GM18520 (cell line): ENCODE data around the gene CCDC178.

Source experiments
- ATAC-seq: cut with Tn5 transposase; IDR thresholded peaks from one replicate; pipeline ENCODE4 v1.9.1; 2021; ENCODE audit not compliant: unreplicated experiment

CCDC178 gene

DNA sequence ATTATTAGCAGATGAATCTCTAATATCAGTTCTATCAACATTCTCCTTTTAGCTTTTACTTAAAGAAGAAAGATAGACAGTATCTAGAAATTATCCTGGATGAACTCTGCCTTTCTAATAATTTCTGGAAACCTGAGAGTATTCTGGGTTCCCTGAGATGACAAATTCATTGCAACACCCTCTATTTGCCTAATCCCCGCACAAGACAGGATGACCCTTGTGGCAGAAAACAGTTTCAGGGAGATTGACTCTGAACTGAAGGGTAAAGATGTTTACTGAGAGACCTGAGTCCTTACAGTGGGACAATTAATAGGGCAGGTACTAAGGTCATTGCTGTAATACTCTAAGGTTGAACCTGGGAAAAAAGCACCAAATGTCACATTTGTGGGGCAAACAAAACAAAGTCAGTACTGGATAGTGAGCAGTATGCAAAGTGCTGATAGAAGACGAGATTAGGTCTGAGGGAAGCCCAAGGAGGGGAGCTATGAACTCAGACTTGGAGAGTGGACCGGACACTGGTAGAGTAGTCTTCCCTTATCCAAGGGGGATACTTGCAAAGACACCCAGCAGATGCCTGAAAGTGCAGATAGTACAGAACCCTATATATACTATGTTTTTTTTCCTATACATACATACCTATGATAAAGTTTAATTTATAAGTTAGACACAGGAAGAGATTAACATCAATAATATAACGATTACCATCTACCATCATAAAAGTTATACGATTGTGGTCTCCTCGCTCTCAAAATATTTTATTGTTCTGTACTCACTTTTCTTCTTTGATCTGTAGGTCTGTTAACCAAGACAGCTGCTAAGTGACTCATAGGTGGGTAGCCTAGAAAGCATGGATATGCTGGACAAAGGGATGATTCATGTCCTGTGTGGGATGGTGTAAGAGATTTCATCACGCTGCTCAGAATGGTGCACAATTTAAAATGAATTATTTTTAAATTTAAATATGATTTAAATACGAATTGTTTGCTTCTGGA lies 519.4 kb downstream of the CCDC178 start:
- ATAC-seq, result no peak

DNA sequence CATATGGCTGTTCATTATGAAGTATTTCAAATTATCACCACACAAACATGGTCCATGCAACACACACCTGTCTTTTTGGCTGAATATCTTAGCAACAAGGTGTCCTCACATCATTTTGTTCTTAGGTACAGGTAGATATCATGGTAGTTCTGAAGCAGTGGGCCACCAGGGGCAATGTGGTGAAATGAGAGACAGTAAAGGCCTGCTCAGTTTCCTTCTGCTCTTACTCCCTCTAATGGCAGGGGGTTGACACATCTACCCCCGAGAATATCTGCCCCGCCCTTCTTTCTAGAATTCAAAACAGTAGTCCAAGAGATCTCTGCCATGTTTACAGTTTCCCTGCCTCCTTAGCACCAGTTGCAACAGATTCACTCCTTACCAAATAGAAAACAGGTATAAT lies 520.7 kb downstream of the CCDC178 start:
- ATAC-seq, result peak; percentile 85

DNA sequence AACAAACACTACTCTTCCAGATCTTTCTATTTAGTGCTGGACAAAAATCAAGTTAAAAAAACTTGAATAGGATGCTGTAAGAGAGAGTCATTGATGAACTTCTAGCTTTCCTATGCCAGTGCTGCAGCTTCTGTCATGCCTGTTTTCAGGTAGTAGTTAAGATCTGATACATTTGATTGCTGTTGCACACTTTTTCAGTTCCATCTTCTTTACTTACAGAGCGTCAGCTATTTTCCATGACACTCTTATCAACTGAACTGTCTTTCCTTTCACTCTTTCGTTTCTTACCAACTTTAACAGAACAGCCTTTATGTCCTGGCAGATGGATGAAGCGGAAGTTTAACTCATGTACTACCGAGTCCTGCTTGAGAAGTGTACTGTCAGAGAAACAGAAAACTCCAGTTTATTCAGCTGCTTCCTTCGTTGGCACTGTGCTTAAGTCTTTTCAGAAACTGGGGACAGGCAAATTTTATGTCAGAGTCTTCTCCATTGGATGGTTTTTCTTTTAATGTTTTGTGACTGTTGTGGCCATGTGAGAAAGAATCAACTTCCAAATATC lies 521.8 kb downstream of the CCDC178 start:
- no peak for ATAC-seq

DNA sequence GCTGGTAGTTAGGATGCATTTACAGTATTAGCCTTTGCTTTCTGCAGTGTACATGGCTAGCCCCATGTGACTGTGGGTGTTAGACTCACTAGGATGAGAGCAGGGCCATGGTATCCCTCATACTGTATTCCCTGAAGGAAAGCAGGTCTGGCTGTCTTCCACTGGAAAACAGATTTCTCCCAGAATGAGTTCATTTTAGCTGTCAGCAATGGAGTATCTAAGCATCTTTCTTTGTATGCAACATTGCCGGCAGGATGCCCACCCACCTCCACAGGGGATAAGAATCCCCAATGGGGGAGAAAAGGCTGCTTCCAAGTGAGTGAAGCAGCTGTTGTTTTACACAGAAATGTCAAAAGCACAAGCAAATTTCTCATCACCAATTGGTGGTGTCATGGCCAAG lies 525.0 kb downstream of the CCDC178 start:
- no peak for ATAC-seq

DNA sequence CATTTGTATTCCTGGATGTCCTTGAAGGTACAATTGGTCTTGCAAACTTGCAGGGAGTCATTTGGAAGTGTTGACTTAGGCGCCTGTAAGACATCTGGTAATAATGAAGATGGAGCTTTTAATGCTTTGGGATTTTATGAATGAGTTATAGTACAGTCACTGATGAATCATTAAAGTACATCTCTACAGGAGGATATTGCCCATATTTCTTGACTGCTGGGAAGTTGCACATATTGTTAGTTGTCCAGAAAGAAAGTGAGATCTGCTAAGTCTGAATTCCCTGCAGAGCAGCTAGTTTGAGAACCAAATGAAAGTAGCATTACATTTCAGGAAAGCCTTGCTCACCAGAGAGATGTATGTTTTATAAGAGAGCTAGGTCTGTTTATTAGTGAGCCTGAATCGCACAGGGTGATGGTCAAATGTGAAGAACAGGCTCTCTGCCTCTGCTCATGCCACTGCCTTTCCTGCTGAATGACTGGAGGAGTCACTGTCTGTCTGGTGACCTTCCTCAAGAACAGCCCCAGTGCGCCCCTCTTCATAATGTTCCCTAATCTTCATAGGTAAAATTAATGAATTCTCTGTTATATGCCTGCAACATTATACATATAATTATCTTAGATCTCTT lies 528.7 kb downstream of the CCDC178 start:
- no peak for ATAC-seq

DNA sequence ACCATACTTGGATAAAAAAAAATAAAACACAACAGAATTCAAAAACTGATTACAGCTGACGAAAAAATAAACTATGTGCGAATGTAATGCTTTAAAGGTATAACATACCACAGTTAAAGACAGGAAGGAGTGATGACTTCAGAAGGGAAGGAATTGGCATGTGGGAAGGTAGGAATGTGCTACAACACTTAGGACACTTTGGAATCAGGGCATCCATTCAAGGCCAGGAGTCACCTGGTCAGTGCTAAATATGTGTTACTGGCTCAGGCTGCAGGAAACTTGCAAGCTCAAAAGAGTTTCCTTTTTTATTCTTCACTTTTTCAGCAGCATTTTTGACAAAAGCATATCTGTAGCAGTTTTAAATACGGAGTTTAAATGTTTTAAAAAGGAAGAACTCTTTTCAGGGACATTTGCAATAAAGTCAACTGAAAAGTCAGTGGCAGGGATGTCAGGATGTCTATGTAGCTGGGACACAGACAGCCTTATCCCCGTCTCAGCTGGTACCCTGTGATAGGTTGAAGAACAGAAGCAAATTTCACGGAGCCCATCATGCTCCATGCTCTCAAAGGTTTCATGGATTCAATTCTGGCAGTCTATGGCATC lies 529.7 kb downstream of the CCDC178 start:
- no peak for ATAC-seq

DNA sequence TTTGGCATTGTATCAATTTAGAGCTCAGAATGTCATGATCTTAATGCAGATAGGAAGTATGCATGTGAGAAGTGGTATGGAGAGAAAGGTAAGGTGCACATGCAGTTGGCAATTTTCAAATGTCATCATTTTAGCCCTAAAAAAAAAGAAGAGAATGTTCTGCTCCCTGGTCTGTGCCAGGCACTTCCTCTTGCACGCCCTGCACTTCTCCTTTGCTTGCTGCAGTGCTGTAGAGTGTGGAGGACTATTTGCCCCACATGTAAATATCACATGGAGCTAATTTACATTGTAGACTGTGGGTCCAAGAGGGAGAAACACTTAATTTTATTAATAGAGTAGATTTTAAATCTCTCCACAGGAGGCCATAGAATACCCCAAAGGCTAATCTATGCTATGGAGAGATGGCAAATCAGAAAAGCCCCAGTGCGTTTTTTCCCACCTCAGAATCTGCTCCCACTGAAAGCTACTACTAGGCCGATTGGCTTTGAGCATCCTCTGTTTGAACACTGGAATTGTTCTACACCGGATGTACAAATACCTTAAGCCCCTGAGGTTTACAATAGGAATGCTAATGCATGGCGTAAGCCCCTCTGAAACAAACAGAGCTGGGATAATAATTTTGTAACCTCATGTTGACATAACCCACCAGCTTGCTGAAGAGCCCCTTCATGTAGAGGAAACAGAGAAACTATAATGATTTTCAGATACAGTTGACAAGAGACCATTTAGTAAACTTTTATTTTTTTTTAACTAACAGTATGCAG lies 530.5 kb downstream of the CCDC178 start:
- ATAC-seq, result no peak

DNA sequence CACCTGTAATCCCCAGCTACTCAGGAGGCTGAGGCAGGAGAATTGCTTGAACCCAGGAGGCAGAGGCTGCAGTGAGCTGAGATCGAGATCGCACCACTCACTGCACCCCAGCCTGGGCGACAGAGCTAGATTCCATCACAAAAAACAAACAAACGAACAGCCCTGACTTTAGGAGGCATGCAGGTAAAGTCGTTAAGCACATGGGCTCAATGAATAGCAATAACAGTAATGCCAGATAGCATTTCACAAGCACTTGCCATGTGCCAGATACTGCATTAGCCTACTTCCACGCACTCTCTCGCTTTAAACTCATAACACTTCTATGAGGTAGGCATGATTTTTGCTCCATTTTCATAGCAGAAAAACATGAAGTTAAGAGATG lies 532.1 kb downstream of the CCDC178 start:
- no peak for ATAC-seq

DNA sequence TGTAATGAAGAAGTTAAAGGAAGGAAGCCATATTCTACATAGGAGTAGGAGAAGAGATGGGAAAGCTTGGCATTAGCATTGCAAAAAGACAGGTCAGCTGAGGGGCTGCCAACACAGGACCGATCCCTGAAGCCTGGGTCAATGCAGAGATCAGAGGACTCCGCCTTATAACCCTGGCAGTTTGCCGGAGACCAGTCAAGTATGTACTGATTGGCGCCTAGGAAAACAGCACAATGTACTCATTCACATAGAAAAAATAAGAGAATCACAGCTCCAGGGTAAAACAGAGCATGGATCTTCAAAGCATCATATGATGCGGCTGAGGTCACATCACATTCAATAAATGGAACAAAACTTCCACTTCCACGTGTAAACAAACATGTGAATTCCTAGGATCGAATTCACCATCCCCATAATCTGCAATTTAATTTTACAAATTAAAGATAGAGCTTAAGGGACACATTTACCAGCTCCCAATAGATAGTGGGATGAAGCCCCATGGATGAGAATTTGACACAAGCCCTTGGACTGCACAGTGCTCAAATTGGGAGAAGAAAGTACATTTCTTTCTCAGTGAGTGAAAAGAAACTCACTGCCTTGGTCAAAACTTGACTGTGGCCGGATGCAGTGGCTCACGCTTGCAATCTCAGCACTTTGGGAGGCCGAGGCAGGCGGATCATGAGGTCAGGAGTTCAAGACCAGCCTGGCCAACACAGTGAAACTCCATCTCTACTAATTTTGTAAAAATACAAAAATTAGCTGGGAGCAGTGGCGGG lies 532.7 kb downstream of the CCDC178 start:
- no peak for ATAC-seq

DNA sequence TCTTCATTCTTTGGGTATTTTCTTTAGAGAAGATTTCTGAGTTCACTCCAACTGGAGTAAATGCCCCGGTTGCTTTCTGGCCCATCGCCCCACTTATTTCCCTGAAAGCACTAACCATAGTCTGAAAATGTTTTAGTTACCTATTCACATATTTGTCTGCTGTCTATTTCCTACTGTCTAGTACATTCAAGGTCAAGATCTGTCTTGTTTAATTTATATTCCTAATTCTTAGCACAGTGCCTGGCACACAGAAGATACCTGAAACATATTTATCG lies 533.3 kb downstream of the CCDC178 start:
- ATAC-seq, result no peak

DNA sequence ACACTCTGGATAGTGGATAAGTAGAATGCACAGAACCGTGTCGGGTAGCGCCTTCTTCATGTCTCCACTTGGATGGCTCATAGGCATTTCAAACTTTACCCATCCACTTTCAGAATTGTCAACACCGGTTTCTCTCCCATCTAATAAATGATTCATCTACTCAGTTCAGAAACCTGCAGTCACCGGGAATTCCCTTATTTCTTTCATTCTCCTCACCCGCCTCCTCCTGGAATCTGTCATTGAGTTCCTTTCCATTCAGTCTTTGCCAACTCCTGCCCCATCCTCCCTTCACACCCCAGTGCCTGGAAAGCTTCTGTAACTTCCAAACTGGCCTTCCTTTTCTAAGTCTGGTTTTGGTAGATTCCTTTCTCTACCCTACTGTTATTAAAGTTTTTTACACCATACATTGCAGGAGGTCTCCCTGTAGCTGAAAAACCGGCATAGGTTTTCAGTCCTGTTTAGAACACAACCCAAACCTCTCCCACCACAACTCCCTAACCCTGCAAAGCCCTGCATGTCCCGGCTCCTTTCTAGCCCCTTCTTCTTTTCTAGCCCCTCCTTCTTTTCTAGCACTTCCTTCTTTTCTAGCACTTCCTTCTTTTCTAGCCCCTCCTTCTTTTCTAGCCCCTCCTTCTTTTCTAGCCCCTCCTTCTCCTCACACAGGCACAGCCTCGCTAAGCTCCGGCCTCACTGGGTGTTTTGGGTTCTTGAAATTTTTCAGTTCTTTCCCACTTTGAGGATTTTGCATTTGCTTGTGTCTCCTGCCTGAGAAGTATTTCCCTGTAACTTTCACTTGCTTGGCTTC lies 533.8 kb downstream of the CCDC178 start:
- no peak for ATAC-seq

DNA sequence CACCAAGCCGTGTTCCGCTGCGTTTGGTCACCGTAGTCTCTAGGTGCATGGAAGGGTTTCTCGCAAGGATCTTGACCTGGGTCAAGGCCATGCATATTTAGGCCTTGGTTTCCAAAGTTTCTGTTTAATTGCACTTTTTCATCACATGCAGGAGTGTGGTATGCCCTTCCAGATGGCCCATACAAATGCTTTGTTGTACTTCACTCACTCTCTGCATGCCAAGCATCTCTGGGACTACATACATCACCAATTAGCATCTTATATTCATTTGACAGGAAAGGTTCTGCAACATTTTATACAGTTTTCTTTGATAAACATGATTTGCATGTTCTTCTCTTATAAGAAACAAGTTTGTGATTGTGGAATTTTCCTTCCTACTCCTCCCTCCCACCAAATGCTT lies 534.9 kb downstream of the CCDC178 start:
- no peak for ATAC-seq

DNA sequence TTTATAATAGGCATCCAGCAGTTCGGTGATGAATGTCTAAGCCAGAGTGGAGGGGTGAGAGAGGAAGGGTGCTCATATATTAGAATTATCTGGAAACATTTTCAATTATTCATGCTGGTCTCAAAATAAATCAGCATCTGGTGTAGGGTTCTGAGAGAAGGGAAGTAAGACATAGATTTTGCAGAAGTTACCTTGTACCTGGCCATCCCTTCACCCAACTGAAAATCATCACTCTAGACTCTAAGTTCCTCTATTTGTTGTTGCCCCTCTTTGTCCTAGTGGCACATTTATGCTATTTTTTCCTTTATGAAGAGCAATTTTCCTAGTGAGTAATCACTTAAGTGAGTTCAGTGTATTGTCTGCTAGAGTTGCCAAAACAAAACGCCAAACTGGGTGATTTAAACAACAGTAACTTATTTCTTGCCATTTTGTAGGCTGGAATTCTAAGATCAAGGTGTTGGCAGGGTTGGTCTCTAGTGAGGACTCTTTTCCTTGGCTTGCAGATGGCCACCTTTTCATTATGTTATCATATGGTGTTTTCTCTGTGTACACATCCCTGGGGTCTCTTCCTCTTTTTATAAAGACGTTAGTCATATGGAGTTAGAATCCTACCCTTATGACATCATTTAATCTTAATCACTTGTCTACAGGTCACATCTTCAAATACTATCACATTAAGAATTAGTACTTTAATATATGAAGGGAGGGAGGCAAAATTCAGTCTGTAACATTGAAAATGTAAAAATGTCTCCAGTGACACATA lies 537.8 kb downstream of the CCDC178 start:
- no peak for ATAC-seq

DNA sequence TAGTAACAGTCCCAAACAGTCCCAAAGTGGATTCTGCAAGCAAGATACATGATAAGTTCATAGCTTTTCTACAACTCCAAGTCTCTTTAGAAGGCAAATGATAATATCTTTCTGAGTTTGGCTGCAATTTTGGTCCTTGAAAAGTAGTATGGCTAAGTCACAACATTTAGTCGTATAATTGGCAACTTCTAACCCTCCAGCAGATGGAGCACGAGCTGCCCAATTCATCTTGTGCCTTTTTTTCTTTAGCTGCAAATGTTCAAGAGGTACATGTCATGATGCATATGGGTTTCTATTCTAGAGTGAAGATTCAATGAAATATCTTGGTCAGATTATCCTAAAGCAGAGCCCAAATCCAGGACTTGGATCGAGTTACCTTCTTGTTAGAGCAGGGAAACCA lies 540.7 kb downstream of the CCDC178 start:
- ATAC-seq, result no peak

DNA sequence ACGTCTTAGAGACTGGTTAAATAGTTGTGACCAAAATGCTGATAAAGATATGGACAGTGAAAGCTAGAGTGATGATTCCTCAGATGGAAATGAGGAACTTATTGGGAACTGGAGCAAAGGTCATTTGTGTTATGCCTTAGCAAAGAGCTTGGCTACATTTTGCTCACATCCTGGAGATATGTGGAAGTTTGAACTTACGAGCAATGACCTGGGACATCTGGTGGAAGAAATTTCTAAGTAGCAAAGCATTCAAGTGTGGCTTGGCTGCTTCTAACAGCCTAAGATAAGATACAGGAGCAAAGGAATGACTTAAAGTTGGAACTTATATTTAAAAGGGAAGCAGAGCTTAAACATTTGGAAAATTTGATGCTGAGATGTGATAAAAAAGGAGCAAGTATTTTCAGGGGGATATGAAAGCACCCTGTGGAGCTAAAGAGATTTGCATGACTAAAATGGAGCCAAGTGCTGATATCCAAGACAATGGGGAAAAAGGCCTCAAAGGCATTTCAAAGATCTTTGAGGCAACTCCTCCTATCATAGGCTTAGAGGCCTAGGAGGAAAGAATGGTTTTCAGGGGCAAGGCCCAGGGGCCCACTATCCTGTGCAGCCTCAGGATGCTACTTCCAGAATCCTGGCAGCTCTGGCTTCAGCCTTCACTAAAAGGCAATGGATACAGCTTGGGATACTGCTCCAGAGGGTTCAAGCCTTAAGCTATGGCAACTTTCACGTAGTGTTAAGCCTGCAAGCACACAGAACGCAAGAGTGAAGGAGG lies 543.6 kb downstream of the CCDC178 start:
- ATAC-seq, result no peak

DNA sequence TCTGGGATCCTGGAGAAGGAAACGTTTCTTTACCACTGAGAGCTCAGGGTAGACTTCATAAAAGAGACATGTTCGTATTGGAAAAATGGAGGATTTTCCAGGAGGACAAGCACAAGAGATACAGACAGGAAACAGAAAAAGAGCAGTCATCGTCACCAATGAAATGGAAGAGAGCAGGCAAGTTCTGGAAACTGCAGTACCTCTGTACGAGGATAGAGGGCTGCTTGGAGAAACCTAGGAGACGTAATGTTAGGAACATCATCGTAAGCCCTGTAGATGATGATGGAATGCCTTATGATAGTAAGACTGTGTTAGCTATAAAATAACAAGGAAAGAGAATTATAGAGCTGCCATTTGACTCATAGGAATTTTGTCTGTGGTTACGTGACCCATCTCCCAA lies 546.6 kb downstream of the CCDC178 start:
- ATAC-seq, result no peak

DNA sequence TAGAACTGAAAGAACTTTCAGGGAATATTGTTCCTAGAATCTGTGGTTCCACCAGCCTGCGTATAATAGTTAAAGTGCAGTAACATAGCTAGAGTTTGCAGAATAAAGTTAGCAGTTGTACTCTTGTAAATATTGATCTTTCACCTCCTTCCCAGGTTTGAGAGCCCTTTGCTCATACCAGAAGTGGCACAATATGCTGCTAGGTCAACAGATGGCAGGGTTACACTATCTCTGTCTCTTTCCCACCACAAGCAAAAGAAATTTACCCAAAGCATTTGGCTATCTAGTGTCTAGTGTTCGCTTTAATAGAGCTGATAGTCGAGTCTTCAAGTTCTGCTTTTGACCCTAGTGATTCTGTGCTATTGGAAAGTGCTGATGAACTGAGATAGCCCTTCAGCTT lies 548.7 kb downstream of the CCDC178 start:
- ATAC-seq, result no peak

DNA sequence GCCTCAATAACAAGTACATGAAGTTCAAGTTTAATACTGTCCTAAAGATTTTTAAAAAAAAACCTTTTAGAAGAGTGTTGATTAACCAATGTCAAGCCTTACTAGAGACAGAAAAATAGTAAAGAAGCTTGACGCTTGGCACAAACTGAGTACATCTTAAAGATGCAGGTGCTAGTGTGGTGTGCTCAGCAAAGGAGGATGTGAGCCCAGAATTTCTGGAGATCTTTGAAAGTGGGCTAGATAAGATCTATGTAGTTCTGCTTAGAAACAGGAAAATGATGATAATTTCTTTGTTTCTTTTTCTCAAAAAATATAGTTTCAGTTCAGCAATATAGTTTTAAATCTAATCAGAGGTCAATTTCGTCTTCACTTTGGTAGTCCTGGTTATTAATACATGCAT lies 549.4 kb downstream of the CCDC178 start:
- ATAC-seq, result no peak
